Middle frontal gyrus (tissue), 1 donor: ENCODE measurements around the gene FBN1.

Source experiments
- DNase-seq: peaks from one replicate; pipeline ENCODE4 v3.0.0-alpha.2; 2015; ENCODE audit warnings: low spot score; ENCODE audit errors: extremely low spot score

Gene FBN1

GRCh38 chr15:48582452-48583247 lies 62.9 kb downstream of the FBN1 start:
- no peak for DNase-seq

DNA sequence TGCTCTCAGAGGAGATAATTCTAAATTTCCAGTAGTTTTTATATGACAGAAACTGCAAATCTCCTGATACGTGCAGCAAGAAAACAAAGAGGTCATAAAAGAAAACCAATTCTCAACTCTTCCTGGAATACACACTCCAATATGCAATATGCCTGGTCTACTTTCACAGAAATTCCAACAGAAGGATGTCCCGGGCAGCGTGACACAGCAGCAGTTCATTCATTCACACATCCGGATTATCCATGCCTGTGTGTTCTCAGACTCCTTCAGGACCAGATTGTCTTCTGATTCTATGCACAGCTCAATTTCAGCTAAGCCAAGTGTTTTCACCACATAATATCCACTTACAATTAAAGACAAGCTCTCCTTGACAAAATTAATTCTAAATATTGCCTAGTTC lies 64.3 kb downstream of the FBN1 start:
- no peak for DNase-seq

DNA sequence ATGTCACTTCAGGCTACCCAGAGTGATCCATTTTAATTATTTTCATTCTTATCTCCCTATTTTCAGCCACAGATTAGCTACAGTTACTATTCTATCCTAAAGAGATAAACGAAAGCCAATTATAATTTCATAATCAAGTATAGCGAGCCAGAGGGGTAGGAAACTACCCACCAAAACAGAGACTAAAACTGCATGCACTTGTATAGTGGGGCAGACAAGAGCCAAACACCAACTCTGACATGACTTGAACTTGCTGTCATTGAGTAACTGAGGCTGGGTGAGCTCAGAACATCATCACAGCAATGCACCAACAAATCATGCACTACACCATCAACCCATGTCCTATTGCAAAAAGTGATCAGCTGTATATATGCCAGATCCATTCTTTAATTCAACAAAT lies 64.8 kb downstream of the FBN1 start:
- no peak for DNase-seq

- no peak for DNase-seq
Measured at GRCh38 chr15:48579945-48580671, 65.4 kb downstream of the FBN1 start.

GRCh38 chr15:48578965-48579364 lies 66.5 kb downstream of the FBN1 start:
- DNase-seq: no peak

- DNase-seq: no peak
Measured at GRCh38 chr15:48577469-48577868, 68.0 kb downstream of the FBN1 start.

DNA sequence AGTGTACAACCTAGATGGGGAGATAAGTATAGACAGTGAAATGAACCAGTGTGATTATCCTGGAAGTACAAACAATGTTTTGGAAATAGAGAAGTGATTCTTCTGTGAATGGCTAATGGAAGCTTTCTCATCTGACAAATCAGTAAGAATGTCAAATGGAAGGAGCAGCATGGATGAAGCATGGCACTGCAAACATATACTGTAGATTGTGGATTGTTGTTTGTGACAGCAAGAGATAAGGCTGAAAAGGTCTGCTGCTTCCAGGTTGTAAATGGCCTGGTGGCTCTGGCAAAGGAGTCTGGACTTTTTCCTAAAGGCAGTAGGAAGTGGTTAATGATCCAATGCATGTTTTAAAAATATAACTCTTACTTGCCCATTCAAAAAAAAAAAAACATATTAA lies 71.3 kb downstream of the FBN1 start:
- DNase-seq: no peak

DNA sequence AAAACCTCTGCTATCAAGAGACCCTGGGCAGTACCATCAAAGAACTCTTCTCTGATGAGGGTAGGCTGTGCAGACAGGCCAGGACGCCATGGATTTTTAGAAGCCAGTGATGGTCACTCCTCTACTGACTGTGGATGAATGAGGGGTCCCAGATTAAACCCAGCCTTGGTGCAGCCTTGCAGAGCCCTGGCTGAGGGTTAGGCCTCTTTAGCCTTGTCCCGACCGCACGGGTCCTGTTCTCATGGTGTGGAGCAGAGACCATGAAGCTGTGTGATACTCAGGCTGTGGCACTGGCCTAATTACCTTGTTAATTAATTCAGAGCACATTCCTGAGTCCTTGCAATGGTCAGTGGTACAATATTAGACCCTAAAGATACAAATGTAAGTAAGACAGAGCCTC lies 71.7 kb downstream of the FBN1 start:
- DNase-seq: no peak

- DNase-seq: no peak
Measured at GRCh38 chr15:48572823-48573222, 72.7 kb downstream of the FBN1 start.

GRCh38 chr15:48571510-48571909 lies 74.0 kb downstream of the FBN1 start:
- DNase-seq: no peak

- DNase-seq: no peak
Measured at GRCh38 chr15:48570822-48571221, 74.7 kb downstream of the FBN1 start.

DNA sequence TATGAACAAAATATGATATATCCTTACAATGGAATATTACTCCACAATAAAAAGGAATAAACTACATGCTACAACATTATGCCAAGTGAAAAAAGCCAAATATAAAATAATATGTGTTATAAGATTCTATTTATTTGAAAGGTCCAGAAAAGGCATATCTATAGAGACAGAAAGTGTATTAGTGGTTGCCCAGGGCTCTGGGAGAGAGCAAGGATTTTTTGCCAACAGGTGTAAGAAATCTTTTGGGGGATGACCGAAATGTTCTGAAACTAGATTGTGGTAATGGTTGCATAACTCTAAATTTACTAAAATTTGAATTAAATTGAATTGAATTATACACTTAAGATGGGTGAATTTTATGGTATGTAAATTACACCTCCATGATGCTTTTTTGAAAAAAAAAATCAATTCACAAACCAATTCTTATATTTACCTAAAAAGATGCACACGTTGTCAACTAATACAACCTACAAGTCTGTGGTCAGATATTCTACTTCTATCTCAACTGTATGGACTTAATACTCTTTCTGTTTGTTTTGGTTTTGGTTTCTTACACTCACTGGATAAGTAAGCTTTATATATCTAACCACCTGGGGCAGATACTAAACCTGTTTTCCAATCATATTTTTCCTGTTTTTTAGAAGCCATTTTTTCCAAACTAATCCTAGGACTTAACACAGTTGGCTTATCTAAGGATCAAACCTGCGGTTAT lies 75.8 kb downstream of the FBN1 start:
- no peak for DNase-seq

GRCh38 chr15:48566668-48567067 lies 78.8 kb downstream of the FBN1 start:
- no peak for DNase-seq

DNA sequence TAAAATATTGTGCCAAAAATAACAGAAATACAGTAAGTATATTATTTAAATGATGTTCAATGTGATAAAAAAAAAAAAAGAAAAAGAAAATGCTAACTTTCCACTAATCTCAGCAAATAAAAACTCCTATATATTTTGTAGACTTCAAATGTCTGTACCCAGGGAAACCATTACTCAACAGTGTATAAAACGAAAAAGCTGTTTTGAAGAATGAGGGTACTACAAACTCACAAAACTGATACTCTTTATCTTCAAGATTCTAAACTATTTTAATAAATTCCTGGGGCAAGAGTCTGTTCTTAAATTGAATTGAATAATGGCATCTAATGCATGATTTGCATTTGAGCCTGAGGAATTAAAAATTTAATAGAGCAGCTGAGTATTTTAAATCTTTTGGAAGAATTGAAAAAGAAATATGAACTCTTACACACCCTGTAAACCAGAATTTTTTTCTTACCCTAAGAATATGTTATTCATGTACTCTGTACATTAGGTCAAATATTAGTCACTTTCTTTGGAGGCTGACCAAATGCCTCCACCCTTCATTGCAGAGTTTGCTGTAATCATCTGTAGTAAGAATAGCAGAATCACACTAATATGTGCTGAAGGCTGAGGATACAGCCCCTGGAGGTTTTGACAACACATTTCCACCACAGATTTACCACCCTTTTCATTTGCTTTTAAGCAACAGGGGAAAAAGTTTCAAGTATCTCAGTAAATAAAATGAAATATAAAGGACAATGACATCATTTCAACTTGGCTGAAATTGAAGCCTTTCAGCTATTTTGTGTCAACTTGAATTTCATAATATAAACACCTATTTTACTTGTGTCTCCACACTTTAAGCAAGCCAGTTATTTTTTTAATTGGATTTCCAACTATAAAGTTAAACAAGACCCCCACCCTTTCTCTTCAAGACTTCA lies 79.7 kb downstream of the FBN1 start:
- no peak for DNase-seq

GRCh38 chr15:48564690-48565089 lies 80.8 kb downstream of the FBN1 start:
- DNase-seq: no peak

- DNase-seq: no peak
Measured at GRCh38 chr15:48563934-48564333, 81.6 kb downstream of the FBN1 start.

- DNase-seq: no peak
Measured at GRCh38 chr15:48560321-48561051, 85.0 kb downstream of the FBN1 start.

GRCh38 chr15:48559285-48559684 lies 86.2 kb downstream of the FBN1 start:
- no peak for DNase-seq

DNA sequence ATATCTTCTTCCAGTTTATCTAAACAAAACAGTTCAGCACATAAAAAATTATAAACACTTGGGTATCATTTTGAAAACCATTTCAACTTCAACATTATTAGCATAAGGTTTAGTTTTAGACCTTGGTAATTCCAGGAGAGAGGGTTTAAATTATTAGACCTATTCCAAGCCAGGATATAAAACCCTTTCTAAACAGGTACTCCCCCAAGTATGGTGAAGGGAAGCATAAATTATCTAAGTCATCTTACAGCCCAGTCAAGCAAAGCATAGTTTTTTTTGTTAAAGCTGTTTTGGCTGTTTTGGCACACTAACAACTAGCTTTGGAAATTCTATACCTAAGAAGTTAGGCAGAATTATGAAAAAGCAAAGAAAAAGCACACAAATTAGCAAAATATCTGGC lies 87.3 kb downstream of the FBN1 start:
- DNase-seq: no peak

GRCh38 chr15:48557335-48557734 lies 88.2 kb downstream of the FBN1 start:
- no peak for DNase-seq
